Measurements from ENCODE around the gene SCRN1.
"Not testable (repeated sequence)": the region's sequence is repeated elsewhere in the genome, so short reads cannot be mapped to it uniquely, and the experiment has no call there.

Gene SCRN1

DNA sequence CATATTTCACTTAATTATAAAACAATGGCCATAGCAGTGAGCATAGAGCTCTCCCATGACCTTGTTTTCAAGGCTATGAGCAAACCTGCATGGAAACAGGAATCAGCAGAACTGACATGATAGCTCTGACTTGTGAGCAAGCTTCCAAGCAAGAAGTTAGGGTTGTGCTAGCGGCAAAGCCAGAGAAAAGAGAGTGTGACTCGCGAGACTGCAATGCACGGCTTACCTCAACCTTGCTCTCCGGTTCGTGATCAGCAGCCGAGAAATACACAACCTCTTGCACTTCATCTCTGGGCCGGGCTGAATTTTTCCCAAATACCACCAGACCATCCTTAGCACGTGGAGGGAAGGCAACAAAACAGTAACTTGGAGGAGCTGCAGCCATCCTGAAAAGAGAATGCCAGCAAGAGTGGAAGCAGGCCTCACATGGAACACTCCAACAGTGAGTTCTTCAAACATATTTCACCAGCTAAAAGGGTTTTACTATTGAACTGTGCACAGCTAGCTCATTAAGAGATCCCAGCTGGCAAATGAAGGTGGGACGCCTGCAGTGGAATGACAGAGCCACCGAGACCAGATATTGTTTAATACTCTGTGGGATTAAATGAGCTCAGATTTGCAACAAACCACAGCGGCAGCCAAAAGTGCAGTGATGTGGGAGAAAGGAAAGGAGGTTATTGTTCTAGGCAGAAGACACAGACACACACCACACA, 20.8 kb downstream of the SCRN1 start:
- DNase-seq (ENCODE audit: low read depth, low spot score) = no peak

DNA sequence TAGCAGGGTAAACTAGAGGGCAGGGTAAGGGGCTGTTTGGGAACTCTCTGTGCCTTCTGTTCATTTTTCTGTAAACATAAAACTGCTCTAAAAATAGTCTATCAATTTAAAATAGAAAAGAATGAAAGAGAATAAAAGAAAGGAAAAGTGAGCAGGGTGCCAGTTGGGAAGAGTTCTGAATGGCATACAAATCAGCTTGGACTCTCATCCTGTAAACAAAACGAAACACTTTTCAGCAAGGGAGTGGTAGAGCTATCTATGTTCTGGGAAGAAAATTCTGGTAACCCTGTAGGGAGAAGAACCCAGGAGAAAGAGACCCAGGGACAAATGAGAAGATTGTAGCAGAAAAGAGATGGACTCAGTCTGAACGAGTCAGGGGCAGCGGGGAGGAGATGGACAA, 24.6 kb downstream of the SCRN1 start:
- no peak for DNase-seq (ENCODE audit: low read depth, low spot score)

DNA sequence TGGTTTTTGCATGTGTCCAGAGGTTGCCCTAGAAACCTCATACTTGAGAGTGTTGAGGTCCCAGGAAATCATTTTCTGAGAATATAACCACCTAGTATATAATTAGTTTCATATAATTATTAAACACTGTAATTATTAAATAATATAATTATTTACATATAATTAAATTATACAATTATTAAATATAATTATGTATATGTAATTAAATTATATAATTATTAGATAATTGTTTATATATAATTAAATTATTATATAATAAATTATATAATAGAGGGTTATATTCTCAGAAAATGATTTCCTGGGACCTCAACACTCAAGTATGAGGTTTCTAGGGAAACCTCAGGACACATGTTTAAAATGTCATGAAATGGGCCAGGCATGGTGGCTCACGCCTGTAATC, 27.6 kb downstream of the SCRN1 start:
- DNase-seq (ENCODE audit: low read depth, low spot score) = no peak

DNA sequence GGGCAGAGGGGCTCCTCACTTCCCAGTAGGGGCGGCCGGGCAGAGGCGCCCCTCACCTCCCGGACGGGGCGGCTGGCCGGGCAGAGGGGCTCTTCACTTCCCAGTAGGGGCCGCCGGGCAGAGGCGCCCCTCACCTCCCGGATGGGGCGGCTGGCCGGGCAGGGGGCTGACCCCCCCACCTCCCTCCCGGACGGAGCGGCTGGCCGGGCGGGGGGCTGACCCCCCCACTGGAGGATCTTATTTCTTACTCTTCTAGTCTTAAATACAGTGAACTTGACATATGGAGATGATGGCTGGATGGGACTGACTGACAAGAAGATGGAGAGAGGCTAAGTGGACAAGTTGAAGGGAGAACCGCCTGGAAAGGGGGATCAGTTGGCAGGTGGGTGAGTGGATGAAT, 28.0 kb downstream of the SCRN1 start:
- not testable (repeated sequence) for DNase-seq (ENCODE audit: low read depth, low spot score)

DNA sequence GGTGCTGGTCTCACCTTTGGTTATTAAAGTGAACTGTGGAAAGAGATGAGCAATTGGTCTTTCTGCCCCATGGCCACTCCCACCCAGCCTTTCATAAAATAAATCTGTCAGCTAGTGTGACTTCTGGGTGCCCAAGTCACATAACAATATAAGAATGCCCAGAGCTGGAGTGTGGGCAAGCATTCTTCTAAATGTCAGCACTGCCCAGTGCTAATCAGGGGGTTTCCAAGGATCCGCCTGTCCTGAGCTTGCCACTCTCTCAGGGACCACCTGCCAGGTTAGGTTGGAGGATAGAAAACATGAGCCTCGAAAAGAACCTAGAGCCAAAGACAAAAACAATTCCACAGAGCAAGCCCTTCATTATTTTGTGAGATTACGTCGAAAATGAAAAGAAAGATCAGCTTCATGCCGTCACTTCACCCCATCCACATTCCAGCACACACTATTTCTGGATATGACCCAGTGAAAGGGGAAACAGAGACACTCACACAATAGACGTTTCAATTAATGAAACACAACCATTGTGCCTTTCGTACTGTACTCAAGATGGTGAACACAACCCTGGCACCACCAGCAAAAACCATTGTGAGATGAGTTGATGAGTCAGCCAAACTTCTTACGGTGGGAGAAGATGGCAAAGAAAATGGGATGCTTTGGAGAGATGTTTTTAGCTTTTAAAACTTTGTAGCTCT, 30.8 kb downstream of the SCRN1 start:
- no peak for DNase-seq (ENCODE audit: low read depth, low spot score)

DNA sequence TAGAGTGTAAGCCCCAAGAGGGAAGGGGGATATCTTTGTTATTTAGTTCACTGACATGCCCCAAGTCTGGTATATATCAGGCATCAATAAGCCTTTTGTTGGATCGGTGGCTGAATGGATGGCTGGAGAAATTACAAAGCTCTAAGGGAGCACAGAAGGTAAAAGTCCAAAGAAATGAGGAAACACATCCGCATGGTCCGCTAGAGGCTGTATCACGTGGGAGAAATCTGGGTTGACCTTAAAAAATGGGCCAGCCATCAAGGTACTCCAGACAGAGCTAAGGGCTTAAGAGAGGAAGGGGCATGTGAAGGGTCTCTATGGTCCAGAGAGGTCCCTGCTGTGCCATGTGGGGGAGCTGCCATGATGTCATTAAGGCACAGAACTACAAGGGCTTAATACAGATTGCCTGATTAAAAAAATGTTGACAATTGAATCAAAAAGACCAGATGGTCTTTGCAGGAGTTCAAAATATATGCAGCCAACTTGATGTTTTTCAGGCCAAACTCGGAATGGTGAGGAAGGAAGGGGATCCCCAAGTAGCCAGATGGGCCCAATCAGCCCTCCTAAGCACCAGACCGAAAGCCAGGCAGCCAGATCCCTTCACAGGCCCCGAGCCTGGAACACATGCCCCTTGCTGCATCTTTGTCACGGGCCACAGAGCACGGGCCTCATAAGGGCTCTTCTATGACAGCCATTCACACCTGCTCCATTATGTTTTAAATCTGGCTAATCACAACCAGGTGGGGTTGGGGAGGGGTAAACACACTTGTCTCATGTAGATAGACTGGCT, 31.9 kb downstream of the SCRN1 start:
- no peak for DNase-seq (ENCODE audit: low read depth, low spot score)

DNA sequence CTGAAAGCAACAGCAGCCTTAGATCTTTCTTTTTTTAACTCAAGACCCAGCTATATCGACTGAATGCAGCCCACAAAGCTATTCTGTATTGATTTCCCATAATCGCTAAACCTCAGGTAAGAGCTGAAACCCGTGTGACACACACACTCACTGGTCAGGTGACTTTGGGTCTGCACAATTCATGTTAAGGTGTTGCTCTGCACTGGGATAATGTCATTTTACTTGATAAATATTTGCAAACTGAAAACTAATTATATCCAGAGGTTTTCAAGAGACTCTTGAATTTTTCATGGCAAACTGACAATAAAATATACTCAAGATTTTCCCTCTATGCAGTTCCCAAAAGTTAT, 33.1 kb downstream of the SCRN1 start:
- no peak for DNase-seq (ENCODE audit: low read depth, low spot score)

DNA sequence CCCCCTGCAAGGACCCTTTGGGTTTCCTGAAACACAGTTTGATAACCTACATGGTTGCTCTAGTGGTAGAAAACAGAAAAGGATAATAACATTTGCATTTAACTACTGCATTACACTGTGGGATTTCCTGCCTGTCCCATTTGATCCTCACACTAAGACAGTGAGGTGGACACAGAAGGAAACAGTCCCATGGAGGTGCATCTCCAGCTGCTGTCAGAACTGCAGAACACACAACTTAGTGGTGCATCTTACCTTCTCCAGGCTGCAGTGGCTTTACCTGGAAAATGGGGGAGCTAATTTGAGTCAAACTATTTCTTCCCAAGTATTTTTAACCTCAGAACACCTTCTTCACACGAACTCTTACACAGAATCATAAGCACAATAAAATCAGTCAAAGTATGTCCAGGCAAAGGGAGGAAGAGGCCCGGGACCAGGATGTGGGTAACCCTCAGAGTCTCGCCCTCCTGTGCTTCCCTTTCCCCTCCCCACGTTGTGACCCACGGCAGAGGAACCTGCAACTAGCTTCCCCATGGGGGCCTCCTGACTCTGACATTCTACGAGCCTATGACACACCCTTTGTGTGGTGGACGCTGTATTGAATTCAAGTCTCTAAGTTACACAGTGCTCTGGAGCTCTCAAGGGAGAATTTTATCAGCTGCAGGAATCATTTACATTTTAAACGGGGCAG, 33.7 kb downstream of the SCRN1 start:
- no peak for DNase-seq (ENCODE audit: low read depth, low spot score)

DNA sequence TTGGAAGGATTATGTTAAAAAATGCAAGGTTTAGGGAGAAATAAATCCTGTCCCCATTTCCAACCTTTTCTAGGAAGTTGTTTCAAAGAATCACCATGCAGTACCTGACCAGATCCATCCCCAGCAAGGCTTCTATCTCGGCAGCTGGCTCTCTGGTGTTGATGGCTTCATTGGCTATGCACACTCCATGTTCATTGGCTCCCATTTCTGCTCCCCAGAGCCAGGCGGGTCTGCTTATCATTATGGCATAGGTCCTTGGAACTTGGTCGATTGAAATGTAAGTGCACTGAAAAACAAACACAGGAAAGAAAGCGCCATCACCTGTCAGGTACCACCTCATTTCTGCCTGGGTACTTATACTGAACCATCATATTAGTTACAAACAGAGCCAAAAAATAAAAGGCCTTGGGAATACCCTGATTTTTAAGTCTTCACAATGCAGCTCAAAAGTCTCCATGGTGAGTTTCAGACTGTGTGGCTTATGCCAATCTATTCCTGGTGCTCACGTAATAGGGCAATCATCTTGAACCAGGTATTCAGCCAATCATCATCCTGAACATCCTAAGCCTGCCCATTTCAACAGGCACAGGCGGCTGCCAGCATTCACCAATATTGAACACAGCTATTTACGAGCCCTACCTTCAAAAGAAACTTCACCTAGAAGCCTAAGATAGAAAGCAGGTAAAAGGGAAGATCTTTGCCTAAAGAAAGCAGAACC, 34.4 kb downstream of the SCRN1 start:
- no peak for DNase-seq (ENCODE audit: low read depth, low spot score)

DNA sequence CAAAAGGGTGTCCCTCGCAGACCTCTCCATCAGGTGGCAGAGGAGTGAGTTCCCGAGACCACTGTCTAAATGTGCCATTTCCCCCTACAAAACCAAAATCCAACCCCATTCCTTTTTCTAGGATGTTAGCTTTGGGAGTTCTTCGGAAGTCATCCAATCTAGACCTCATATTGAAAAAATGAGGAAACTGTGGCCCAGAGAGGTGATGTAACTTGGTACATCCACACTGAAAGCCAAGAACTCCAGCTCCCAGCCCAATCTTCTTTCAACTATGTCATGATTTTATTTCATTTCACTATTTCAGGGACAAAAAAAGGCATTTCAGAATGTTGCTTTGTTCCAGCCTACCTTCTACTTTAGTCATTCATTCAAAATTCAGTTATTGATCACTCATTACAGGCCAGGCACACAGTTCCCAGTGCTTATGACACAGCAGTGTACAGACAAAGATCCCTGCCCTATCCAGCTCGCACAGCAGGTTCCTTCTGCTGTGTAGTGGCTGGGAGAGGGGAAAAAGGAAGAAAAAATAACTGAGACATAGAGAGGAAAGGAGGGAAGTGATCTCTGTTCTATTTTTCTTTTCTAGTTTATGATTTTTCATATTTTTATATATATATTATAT, 35.8 kb downstream of the SCRN1 start:
- DNase-seq (ENCODE audit: low read depth, low spot score) = no peak

DNA sequence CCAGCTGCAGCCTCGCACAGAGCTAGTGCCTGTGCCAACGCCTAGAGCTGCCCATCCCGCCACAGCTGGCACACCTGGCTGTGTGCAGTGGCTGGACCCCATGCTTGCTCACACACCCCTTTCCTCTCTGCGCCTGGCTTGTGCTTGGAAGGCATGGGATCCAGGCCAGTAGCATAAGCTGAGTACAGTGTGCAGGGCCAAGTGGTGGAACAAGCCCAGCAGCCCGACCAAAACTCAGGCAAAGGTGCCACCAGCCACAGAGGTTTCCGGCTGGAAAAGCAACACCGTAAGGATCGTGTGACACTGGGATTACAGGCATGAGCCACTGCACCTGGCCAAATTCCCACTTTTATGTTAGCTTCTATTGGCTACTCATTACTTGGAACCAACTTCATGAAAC, 38.4 kb downstream of the SCRN1 start:
- DNase-seq (ENCODE audit: low read depth, low spot score) = no peak

DNA sequence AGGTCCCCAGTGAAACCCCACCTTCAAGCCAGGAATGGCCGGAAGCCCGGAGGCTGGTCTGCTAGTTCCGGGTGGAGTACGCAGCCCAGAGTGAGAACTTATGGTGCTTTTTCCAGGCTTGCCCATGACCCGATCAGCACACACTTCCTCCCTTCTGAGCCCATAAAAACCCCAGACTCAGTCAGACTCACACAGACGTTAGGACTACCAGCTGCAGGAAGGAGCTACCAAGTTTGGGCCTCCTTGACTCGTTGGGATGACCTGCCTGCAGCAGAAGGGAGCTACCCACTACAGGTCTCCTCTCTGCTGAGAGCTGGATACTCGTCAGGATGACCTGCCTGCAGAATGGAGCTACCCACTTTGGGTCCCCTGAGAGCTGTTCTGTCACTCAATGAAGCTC, 39.1 kb downstream of the SCRN1 start:
- DNase-seq (ENCODE audit: low read depth, low spot score) = no peak

DNA sequence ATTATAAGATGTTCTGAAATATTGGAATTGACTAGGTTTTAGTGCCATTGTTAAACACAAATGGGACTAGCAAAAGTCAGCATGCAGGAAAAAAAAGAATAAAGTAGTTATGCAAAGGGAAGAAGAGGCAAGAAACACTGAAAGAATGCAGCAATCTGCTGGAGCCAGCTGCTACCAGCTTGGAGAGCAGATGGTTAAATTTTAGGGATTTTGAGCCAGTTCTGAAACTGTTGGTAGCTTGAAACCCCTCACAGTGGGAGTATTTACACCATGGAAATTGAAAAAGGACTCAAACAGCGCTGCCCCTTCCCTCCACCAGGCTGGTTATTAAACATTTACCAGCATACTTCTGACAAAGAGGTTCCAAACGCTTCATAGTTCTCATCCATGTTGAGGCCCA, 41.0 kb downstream of the SCRN1 start:
- no peak for DNase-seq (ENCODE audit: low read depth, low spot score)

DNA sequence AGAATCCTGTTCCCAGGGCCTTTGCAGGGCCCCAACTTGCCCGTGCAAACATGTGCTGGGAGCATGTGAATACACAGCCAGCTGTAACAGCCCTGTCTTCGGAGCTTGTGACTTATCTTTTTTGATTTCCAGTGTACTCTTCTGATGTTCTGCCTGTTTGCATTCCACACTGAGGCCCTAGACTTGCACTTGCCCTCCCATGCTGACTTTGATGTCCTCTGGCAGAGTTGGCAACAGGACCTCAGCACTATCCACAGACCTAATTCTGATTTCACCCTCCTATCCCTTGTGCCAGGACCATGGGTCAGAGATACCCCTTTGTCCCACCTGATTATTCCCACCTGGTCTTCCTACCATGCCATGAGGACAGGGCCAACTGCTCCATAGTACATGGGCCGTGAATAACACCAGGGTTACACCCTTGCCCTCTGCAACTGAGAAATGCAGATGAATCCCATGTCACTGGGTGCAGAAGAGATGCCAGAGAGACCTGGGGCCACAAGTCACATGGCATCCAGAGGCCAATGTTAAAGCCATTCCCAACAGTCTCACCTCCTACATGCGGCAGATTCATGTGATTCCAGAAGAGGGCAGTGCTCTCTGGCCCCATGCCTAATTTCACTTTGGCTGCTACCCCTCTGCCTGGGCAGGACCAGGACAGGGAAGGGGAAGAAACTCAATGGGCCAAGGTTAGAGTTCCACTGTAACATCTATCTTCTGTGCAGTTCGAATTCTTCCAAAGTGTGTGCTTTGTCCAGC, 43.0 kb downstream of the SCRN1 start:
- DNase-seq (ENCODE audit: low read depth, low spot score) = peak; percentile 35

DNA sequence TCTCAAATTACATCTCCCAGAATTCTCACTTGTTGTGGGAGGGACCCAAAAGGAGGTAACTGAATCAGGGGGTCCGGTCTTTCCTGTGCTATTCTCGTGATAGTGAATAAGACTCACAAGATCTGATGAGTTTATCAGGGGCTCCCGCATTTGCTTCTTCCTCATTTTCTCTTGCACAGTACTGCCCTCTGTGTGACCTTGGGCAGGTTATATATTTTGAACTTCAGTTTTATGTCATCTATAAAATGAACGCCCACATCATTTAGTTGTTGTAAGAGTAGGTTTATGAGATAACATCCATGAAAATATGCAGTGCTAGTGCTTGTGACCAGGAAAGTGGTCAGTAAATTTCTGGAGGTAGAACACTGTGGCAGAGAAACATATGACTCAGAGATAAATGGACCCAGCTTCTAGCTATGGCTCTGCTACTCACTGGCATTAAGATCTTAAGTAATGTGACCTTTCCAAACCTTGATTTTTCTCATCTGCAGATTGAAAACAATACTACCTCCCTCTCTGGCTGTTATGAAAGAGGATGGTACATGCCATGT, 44.3 kb downstream of the SCRN1 start:
- DNase-seq (ENCODE audit: low read depth, low spot score) = no peak

DNA sequence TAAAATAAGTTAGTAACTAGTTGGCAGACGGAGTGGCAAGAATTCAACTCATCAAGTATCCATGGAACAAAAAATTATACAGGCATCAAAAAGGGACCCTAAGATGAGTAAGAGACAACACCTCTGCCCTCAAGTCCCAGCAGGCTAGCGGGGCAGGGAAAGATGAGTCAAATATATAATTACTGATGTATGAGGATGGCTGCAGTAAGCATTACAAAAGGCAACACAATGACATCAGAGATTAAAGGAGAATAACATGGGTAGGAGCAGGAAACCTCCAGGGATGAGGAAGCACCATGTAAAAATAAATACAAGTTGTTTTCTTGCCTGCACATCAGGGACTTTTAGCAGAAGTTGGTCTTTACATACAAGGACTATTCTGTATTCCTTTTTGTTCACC, 49.4 kb downstream of the SCRN1 start:
- DNase-seq (ENCODE audit: low read depth, low spot score) = no peak

DNA sequence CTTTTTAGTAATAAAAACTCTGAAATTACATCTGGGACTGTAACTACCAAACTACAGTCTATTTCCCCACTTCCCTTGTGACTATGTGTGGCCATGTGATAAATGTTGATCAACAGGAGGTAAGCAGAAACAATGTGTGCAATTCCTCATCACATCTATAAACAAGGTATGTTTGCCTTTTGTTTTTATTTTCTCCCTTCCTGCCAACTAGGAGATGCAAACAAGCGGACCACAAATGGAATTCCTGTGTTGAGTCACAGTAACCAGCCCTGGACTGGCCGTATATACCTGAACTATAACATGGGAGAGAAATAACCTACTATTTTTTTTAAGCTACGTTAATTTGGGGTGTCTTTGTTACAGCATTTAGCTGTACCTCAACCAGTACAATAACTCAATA, 52.5 kb downstream of the SCRN1 start:
- no peak for DNase-seq (ENCODE audit: low read depth, low spot score)

DNA sequence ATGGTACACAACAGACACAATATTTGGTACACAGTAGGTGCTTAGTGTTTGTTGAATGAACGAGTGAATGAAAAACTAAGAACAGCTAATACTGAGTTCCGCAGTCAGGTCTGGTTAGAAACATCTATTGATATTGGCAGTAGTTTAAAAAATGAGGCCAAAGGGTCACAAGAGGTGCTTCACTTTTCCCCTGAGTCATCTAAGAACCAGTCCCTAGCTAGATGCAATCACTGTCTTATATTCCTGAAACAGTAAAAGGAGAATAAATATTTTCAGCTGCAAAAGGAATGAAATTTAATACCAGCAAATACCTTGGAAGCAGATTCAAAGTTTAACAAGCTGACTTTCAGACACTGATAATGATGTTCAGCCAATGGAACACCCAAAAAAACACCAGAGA, 54.5 kb downstream of the SCRN1 start:
- no peak for DNase-seq (ENCODE audit: low read depth, low spot score)

DNA sequence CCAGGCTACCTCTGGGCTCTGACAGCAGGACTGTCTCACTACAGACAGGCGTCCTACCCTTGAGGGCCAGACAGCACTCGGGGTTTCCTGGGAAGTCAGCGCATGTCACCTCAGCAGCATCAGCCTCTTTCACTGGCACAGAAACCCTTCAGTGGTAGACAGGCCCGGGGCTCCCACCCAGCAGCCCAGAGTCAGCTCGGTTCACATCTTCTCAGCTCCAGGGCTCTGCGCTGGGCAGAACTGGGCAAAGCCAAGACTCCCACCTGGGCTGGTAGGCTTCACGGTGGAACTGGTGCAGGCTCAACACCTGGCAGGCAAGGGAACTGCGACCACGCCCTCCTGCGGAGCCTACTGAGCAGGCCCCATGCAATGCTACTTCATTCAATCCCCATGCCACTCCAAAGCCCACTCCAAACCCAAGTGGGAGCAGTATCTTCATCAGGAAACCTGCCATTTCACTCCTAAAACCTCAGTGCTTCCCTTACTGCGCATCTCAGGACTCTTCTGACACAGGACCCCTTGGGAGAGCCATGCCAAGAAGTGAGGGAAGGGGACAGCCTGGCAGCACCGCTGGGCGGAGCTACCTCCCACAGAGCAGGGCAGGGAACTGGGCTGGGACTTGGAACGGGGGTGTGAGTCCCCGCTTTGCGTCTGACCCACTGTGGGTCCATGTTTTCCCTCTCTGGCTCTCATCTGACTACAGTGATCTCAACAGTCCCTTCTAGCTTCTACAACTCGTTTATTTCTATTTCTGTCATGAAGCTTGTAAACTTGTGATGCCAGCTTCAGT, 60.4 kb downstream of the SCRN1 start:
- no peak for DNase-seq (ENCODE audit: low read depth, low spot score)

Measured in iPS DF 19.7 (cell line).